SK-N-SH (cell line): ENCODE results near the gene OR3A2.
"Not testable (repeated sequence)": the region's sequence is repeated elsewhere in the genome, so short reads cannot be mapped to it uniquely, and the experiment has no call there.

ENCODE experiments used
- MEF2A ChIP-seq: IDR thresholded peaks from 2 replicates; pipeline ENCODE4 v1.4.0; 2012; ENCODE audit warnings: low read depth, borderline replicate concordance
- NFIC ChIP-seq: IDR thresholded peaks from 2 replicates; pipeline ENCODE4 v1.4.0; 2012; ENCODE audit warnings: borderline replicate concordance
- POLR2AphosphoS5 ChIP-seq: IDR thresholded peaks from 2 replicates; pipeline ENCODE4 v1.6.1; 2012; ENCODE audit warnings: low read depth, low read length
- SIN3A ChIP-seq: IDR thresholded peaks from 2 replicates; pipeline ENCODE4 v1.6.1; 2012; ENCODE audit warnings: low read depth, mild to moderate bottlenecking, low read length, moderate library complexity, borderline replicate concordance
- SMC3 ChIP-seq: IDR thresholded peaks from 2 replicates; pipeline ENCODE4 v1.6.1; 2012; ENCODE audit warnings: low read depth, low read length, improper control_type of control experiment
- TF ChIP-seq, protein P1 (sequence below): fragments of 150-350 bp; IDR thresholded peaks from 2 replicates; pipeline ENCODE4 v1.6.1; 2016; ENCODE audit warnings: mild to moderate bottlenecking, low read depth, low read length
- TF ChIP-seq, protein P2 (sequence below): fragments of 200-600 bp; sonication (generic); IDR thresholded peaks from 2 replicates; pipeline ENCODE4 v1.6.1; 2017; ENCODE audit warnings: antibody characterized with exemption, mild to moderate bottlenecking, moderate library complexity

DNA sequence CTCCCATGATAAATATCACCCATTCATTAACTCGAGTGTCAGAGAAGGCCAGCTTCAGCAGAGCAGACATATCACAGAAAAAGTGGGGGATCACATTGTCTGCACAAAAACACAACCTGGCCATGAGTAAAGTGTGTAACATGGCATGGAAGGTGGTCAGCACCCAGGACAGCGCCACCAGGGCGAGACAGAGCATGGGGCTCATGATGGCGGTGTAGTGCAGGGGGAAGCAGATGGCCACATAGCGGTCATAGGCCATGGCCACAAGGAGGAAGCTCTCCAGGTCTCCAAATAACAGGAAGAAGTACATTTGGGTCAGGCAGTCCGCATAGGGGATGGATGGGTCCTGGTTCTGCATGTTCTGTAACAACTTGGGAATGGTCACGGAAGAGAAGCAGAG, 11.7 kb upstream of the OR3A2 start:
- not testable (repeated sequence) for TF ChIP-seq POLR2AphosphoS5, SIN3A, SMC3, MEF2A, NFIC
- TF ChIP-seq, protein P1, sequence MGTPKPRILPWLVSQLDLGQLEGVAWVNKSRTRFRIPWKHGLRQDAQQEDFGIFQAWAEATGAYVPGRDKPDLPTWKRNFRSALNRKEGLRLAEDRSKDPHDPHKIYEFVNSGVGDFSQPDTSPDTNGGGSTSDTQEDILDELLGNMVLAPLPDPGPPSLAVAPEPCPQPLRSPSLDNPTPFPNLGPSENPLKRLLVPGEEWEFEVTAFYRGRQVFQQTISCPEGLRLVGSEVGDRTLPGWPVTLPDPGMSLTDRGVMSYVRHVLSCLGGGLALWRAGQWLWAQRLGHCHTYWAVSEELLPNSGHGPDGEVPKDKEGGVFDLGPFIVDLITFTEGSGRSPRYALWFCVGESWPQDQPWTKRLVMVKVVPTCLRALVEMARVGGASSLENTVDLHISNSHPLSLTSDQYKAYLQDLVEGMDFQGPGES, result not testable (repeated sequence)
- TF ChIP-seq, protein P2, sequence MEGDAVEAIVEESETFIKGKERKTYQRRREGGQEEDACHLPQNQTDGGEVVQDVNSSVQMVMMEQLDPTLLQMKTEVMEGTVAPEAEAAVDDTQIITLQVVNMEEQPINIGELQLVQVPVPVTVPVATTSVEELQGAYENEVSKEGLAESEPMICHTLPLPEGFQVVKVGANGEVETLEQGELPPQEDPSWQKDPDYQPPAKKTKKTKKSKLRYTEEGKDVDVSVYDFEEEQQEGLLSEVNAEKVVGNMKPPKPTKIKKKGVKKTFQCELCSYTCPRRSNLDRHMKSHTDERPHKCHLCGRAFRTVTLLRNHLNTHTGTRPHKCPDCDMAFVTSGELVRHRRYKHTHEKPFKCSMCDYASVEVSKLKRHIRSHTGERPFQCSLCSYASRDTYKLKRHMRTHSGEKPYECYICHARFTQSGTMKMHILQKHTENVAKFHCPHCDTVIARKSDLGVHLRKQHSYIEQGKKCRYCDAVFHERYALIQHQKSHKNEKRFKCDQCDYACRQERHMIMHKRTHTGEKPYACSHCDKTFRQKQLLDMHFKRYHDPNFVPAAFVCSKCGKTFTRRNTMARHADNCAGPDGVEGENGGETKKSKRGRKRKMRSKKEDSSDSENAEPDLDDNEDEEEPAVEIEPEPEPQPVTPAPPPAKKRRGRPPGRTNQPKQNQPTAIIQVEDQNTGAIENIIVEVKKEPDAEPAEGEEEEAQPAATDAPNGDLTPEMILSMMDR, result not testable (repeated sequence)
